Pancreas (tissue), 10 donors: ENCODE results near the gene FRMD4A. TPM values are rescaled to one million over a fixed set of nuclear protein-coding genes. Genes with fewer than 3 reads are reported as not detected.
"Not testable (repeated sequence)": the region's sequence is repeated elsewhere in the genome, so short reads cannot be mapped to it uniquely, and the experiment has no call there.

Experiments
- ATAC-seq, 4 donors: fragments of 200-7000 bp; cut with Tn5 transposase; one replicate each; pipeline versions ENCODE4 v1.8.0 to v1.9.1; 2020; ENCODE audit warnings: mild to moderate bottlenecking in 4 of 4, moderate library complexity in 4 of 4
- DNase-seq, 6 donors: peaks; one replicate each; pipeline ENCODE4 v3.0.0-alpha.2; 2020
- FAIRE-seq: peaks from 2 replicates; lab custom pipeline; 2012; peaks lifted over from hg19 to GRCh38; lab: Jason Lieb, UNC
- H3K27ac ChIP-seq, 4 donors: fragments of 200-600 bp; sonication (generic); 1 replicate in 3 of 4; 2 replicates in 1 of 4; pipeline versions ENCODE4 v1.5.0 to v1.8.0; 2020
- H3K27me3 ChIP-seq, 4 donors: fragments of 200-600 bp; one replicate each; pipeline ENCODE4 v1.8.0; 2021
- H3K36me3 ChIP-seq, 3 donors: fragments of 200-600 bp; sonication (generic) in 1 of 3; one replicate each; pipeline versions ENCODE4 v1.5.0 to v1.8.0; 2020 to 2021
- H3K4me1 ChIP-seq, 3 donors: fragments of 200-600 bp; one replicate each; pipeline ENCODE4 v1.8.0; 2021
- H3K4me3 ChIP-seq, 4 donors: fragments of 200-600 bp; sonication (generic) in 2 of 4; one replicate each; pipeline versions ENCODE4 v1.5.0 to v1.8.0; 2020 to 2021
- H3K9me3 ChIP-seq, 4 donors: fragments of 200-600 bp; one replicate each; pipeline ENCODE4 v1.8.0; 2021
- CTCF ChIP-seq, 4 donors: fragments of 200-600 bp; sonication (generic) in 3 of 4; IDR thresholded peaks; one replicate each; pipeline versions ENCODE4 v1.5.0 to v1.8.0; 2021; ENCODE audit warnings: antibody characterized with exemption in 4 of 4
- WGBS, 2 donors: extraction: QIAGEN DNeasy Blood & Tissue Kit; methylation state at CpG; one replicate each; pipeline ENCODE4 v1.1.7; 2013; 5-methylcytosine and 5-hydroxymethylcytosine counted together
- intact Hi-C, 3 donors: fragments of 100-400 bp; cut with DNase I; formaldehyde crosslinking; loops; one replicate each; pipeline versions ENCODE4 v1.11.1 to v1.14.2; 2022
- polyA plus RNA-seq, 2 donors: library from polyadenylated mRNA; stranded (reverse); fragments of 200-250 nt; gene quantifications; one replicate each; pipeline ENCODE4 v1.2.3, GENCODE V29; 2013
- total RNA-seq, 6 donors: library from RNA; stranded (reverse); fragmentation: NEBNext Ultra II Directional in 4 of 6; extraction: Animal tissue kit (Norgen Biotek cat#: 25700) in 4 of 6; gene quantifications; one replicate each; pipeline versions ENCODE4 v1.2.1 to v1.2.4, GENCODE V29; 2021 to 2023
- donor health status: healthy with polysubstance abuse.
- donor health status: DM: no; HTN: no; CAD: no; lungs with moderate emphysema.
- donor health status: DM: no; HTN: no; CAD: no.
- donor health status: control.
- donor health status: control.
- donor health status: Bipolar disorder and iron deficiency.
- donor health status: DM: yes; HTN: yes; CAD: no.
- donor health status: DM: no; HTN: no; CAD: no.
- donor health status: DM: no; HTN: no; CAD: no.
- donor health status: DM: yes; HTN: yes; CAD: no.

Gene FRMD4A
- total and polyA plus RNA-seq, 8 donors: 13.5 to 27.5 (median 18.7) TPM

GRCh38 chr10:13959443-13960359 lies 371.0 kb downstream of the FRMD4A start:
- FAIRE-seq (no peak), DNase-seq (no peak), ATAC-seq (no peak)
- Histone ChIP-seq H3K4me3 (no peak overlapping the region), H3K27me3 (no peaks in the 10 kb centered on the region), H3K9me3 (no peaks in the 10 kb centered on the region), H3K36me3 (no peaks in the 10 kb centered on the region), H3K4me1 (no peaks in the 10 kb centered on the region), H3K27ac (peak overlapping the region in 1 of 4 donors; percentile 20)
- 49 to 66% methylated on average over 18 of the region's 18 CpGs for WGBS, 2 donors
- no peak for TF ChIP-seq CTCF (IDR thresholded peaks at IDR 0.05)
- intact Hi-C loops: no loop called here

- no peak for FAIRE-seq
- 89 to 91% methylated on average over 9 of the region's 9 CpGs for WGBS, 2 donors
- TF ChIP-seq CTCF (IDR thresholded peaks at IDR 0.05): no peak
- H3K27me3 ChIP-seq: no peaks in the 10 kb centered on the region
- no peak for DNase-seq
- H3K4me1 ChIP-seq: no peaks in the 10 kb centered on the region
- no peaks in the 10 kb centered on the region for H3K36me3 ChIP-seq
- H3K9me3 ChIP-seq: no peaks in the 10 kb centered on the region
- intact Hi-C loops: no loop called here
- H3K27ac ChIP-seq: no peak overlapping the region
- no peak for ATAC-seq
- no peak overlapping the region for H3K4me3 ChIP-seq
Measured at GRCh38 chr10:13957856-13958255, 372.9 kb downstream of the FRMD4A start.

GRCh38 chr10:13956826-13957225 lies 373.9 kb downstream of the FRMD4A start:
- DNase-seq (peak in 2 of 6 donors; percentile 19 to 22), FAIRE-seq (no peak), ATAC-seq (peak in 3 of 4 donors; percentile 48 to 68 (median 67))
- Histone ChIP-seq H3K27ac (no peak overlapping the region), H3K4me1 (no peaks in the 10 kb centered on the region), H3K36me3 (no peaks in the 10 kb centered on the region), H3K4me3 (no peak overlapping the region), H3K9me3 (no peaks in the 10 kb centered on the region), H3K27me3 (no peaks in the 10 kb centered on the region)
- WGBS, 2 donors: 59 to 72% methylated on average over 8 of the region's 8 CpGs
- no peak for TF ChIP-seq CTCF (IDR thresholded peaks at IDR 0.05)
- intact Hi-C loops: no loop called here

GRCh38 chr10:13955409-13956068 lies 375.2 kb downstream of the FRMD4A start:
- Histone ChIP-seq H3K27me3 (no peaks in the 10 kb centered on the region), H3K9me3 (no peaks in the 10 kb centered on the region), H3K27ac (no peak overlapping the region), H3K36me3 (no peaks in the 10 kb centered on the region), H3K4me3 (no peak overlapping the region), H3K4me1 (no peaks in the 10 kb centered on the region)
- intact Hi-C loops: no loop called here
- no peak for TF ChIP-seq CTCF (IDR thresholded peaks at IDR 0.05)
- FAIRE-seq (no peak), ATAC-seq (no peak), DNase-seq (no peak)
- 81 to 92% methylated on average over 7 of the region's 7 CpGs for WGBS, 2 donors

GRCh38 chr10:13954195-13954594 lies 376.5 kb downstream of the FRMD4A start:
- DNase-seq, ATAC-seq, H3K4me3 ChIP-seq, H3K9me3 ChIP-seq, intact Hi-C loops, H3K4me1 ChIP-seq, H3K27ac ChIP-seq, H3K27me3 ChIP-seq, H3K36me3 ChIP-seq, FAIRE-seq: not testable (repeated sequence)
- WGBS, 2 donors: 87 to 88% methylated on average over 8 of the region's 8 CpGs
